ENCODE data around the gene RAMACL. TPM values are rescaled to one million over a fixed set of nuclear protein-coding genes. Genes with fewer than 3 reads are reported as not detected.

The RAMACL gene
- total and polyA plus RNA-seq, 2 of the 13 experiments (the other 11 are each of a cell fraction or from before 2014, with no cell fraction given), result 0.09 to 0.29 TPM

DNA sequence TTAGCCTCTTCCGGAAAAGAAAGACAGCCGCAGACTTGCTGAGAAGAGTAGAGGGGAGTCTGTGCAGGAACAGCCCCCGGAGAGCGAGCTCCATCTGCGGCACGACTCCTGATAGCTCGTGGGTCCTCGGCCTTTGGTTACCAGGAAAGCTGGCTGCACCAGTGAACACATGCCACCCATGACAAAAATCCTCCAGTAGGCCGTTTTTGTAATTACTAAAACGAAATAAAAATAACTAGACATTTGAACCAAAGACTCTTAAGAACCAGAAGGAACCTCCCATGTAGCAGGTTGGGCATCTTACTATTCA, 42.2 kb downstream of the RAMACL start:
- BruUV-seq (replicated peaks), result no TSS peak
- ChIA-PET CTCF (ENCODE audit: low intra/inter-chr PET ratio, low total read pairs) (no interaction called here), POLR2A (interaction anchor here (0.6 kb wide), 1 partner anchor 187 kb away, joined by 3 read pairs; no protein-coding TSS in a partner anchor)
- Histone ChIP-seq H4K20me1 (ENCODE audit: insufficient read depth, low read length) (no peaks in the 10 kb centered on the region), H3K27ac (ENCODE audit: extremely low read length, insufficient read depth, low read length) (no peak overlapping the region), H3K79me2 (ENCODE audit: insufficient read depth, low read length) (no peaks in the 10 kb centered on the region), H3K9ac (ENCODE audit: insufficient read depth, low read depth, low read length) (no peak overlapping the region), H3K27me3 (ENCODE audit: control insufficient read depth in 1 of 2, insufficient read depth in 2 of 2, low read length in 2 of 2) (peaks cover 4 to 77% of the 10 kb centered on the region in 2 experiments; a peak in 4 of 5 replicates), H3K9me3 (ENCODE audit: low read length) (no peaks in the 10 kb centered on the region), H2AFZ (ENCODE audit: low read length) (no peak overlapping the region), H3K4me1 (ENCODE audit: insufficient read depth, low read length) (no peaks in the 10 kb centered on the region), H3K4me2 (ENCODE audit: low read depth, low read length) (no peak overlapping the region), H3K36me3 (replicated peaks in 1 of 2; ENCODE audit: control insufficient read depth in 1 of 2, insufficient read depth in 2 of 2, low read length in 2 of 2) (no peaks in the 10 kb centered on the region), H3K4me3 (replicated peaks in 1 of 3; ENCODE audit: insufficient read depth in 1 of 3, low read depth in 2 of 3, low read length in 3 of 3) (no peak overlapping the region)
- FAIRE-seq (no peak), DNase-seq (ENCODE audit: low spot score) (no peak), ATAC-seq (no peak)
- intact Hi-C loops (cut with micrococcal nuclease; ENCODE audit: unreplicated experiment), result no loop called here
- in situ Hi-C loops (cut with HindIII; ENCODE audit: extremely low pct_ligation_motif_present, low pct_unique_long_range_greater_than_20kb), result no loop called here
- TF ChIP-seq ZNF775 (CRISPR knock-in tag; IDR thresholded peaks at IDR 0.05; ENCODE audit: borderline replicate concordance), result no peak
- no peak for TF ChIP-seq ZNF614 (CRISPR knock-in tag; IDR thresholded peaks at IDR 0.05; ENCODE audit: borderline replicate concordance)
- TF ChIP-seq ZNF616 (CRISPR knock-in tag; IDR thresholded peaks at IDR 0.05; ENCODE audit: low read depth), result no peak
- no peak for TF ChIP-seq EHMT2 (IDR thresholded peaks at IDR 0.05; ENCODE audit: borderline replicate concordance, low read depth, low read length)
- TF ChIP-seq REXO4 (CRISPR knock-in tag; IDR thresholded peaks at IDR 0.05; ENCODE audit: borderline replicate concordance), result no peak
- no peak for TF ChIP-seq SRF (IDR thresholded peaks at IDR 0.05; ENCODE audit: low read depth, low read length)
- TF ChIP-seq ZBTB21 (CRISPR knock-in tag; IDR thresholded peaks at IDR 0.05), result no peak
- TF ChIP-seq ZNF776 (CRISPR knock-in tag; IDR thresholded peaks at IDR 0.05), result no peak
- TF ChIP-seq, protein P1, sequence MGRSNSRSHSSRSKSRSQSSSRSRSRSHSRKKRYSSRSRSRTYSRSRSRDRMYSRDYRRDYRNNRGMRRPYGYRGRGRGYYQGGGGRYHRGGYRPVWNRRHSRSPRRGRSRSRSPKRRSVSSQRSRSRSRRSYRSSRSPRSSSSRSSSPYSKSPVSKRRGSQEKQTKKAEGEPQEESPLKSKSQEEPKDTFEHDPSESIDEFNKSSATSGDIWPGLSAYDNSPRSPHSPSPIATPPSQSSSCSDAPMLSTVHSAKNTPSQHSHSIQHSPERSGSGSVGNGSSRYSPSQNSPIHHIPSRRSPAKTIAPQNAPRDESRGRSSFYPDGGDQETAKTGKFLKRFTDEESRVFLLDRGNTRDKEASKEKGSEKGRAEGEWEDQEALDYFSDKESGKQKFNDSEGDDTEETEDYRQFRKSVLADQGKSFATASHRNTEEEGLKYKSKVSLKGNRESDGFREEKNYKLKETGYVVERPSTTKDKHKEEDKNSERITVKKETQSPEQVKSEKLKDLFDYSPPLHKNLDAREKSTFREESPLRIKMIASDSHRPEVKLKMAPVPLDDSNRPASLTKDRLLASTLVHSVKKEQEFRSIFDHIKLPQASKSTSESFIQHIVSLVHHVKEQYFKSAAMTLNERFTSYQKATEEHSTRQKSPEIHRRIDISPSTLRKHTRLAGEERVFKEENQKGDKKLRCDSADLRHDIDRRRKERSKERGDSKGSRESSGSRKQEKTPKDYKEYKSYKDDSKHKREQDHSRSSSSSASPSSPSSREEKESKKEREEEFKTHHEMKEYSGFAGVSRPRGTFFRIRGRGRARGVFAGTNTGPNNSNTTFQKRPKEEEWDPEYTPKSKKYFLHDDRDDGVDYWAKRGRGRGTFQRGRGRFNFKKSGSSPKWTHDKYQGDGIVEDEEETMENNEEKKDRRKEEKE (IDR thresholded peaks at IDR 0.05), result no peak
- TF ChIP-seq MIER2 (CRISPR knock-in tag; IDR thresholded peaks at IDR 0.05), result no peak
- no peak for TF ChIP-seq AGO1 (IDR thresholded peaks at IDR 0.05; ENCODE audit: low read depth, low read length, poor library complexity, severe bottlenecking)
- TF ChIP-seq ZNF251 (CRISPR knock-in tag; IDR thresholded peaks at IDR 0.05), result no peak
- TF ChIP-seq, protein P2, sequence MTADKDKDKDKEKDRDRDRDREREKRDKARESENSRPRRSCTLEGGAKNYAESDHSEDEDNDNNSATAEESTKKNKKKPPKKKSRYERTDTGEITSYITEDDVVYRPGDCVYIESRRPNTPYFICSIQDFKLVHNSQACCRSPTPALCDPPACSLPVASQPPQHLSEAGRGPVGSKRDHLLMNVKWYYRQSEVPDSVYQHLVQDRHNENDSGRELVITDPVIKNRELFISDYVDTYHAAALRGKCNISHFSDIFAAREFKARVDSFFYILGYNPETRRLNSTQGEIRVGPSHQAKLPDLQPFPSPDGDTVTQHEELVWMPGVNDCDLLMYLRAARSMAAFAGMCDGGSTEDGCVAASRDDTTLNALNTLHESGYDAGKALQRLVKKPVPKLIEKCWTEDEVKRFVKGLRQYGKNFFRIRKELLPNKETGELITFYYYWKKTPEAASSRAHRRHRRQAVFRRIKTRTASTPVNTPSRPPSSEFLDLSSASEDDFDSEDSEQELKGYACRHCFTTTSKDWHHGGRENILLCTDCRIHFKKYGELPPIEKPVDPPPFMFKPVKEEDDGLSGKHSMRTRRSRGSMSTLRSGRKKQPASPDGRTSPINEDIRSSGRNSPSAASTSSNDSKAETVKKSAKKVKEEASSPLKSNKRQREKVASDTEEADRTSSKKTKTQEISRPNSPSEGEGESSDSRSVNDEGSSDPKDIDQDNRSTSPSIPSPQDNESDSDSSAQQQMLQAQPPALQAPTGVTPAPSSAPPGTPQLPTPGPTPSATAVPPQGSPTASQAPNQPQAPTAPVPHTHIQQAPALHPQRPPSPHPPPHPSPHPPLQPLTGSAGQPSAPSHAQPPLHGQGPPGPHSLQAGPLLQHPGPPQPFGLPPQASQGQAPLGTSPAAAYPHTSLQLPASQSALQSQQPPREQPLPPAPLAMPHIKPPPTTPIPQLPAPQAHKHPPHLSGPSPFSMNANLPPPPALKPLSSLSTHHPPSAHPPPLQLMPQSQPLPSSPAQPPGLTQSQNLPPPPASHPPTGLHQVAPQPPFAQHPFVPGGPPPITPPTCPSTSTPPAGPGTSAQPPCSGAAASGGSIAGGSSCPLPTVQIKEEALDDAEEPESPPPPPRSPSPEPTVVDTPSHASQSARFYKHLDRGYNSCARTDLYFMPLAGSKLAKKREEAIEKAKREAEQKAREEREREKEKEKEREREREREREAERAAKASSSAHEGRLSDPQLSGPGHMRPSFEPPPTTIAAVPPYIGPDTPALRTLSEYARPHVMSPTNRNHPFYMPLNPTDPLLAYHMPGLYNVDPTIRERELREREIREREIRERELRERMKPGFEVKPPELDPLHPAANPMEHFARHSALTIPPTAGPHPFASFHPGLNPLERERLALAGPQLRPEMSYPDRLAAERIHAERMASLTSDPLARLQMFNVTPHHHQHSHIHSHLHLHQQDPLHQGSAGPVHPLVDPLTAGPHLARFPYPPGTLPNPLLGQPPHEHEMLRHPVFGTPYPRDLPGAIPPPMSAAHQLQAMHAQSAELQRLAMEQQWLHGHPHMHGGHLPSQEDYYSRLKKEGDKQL (CRISPR knock-in tag; IDR thresholded peaks at IDR 0.05; ENCODE audit: low read depth), result no peak
- TF ChIP-seq BRD4 (CRISPR knock-in tag; IDR thresholded peaks at IDR 0.05), result no peak
- TF ChIP-seq, protein P3, sequence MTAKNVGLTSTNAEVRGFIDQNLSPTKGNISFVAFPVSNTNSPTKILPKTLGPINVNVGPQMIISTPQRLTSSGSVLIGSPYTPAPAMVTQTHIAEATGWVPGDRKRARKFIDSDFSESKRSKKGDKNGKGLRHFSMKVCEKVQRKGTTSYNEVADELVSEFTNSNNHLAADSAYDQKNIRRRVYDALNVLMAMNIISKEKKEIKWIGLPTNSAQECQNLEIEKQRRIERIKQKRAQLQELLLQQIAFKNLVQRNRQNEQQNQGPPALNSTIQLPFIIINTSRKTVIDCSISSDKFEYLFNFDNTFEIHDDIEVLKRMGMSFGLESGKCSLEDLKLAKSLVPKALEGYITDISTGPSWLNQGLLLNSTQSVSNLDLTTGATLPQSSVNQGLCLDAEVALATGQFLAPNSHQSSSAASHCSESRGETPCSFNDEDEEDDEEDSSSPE (CRISPR knock-in tag; IDR thresholded peaks at IDR 0.05), result no peak
- TF ChIP-seq ZNF720 (CRISPR knock-in tag; IDR thresholded peaks at IDR 0.05), result no peak
- no peak for TF ChIP-seq ATF1 (CRISPR knock-in tag; IDR thresholded peaks at IDR 0.05)
- WGBS (ENCODE audit: low lambda C conversion rate), result 43% methylated on average over 10 of the region's 10 CpGs

Measured in HepG2 (cell line).